Measurements from ENCODE around the gene SNX2.
"Not testable (repeated sequence)": the region's sequence is repeated elsewhere in the genome, so short reads cannot be mapped to it uniquely, and the experiment has no call there.

SNX2 gene, protein sequence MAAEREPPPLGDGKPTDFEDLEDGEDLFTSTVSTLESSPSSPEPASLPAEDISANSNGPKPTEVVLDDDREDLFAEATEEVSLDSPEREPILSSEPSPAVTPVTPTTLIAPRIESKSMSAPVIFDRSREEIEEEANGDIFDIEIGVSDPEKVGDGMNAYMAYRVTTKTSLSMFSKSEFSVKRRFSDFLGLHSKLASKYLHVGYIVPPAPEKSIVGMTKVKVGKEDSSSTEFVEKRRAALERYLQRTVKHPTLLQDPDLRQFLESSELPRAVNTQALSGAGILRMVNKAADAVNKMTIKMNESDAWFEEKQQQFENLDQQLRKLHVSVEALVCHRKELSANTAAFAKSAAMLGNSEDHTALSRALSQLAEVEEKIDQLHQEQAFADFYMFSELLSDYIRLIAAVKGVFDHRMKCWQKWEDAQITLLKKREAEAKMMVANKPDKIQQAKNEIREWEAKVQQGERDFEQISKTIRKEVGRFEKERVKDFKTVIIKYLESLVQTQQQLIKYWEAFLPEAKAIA
- 36.2 to 54.7 reads per million in 2 donors for total RNA-seq

- DNase-seq: peak; percentile 82 to 94 (median 84)
Observed at GRCh38 chr5:122774861-122775549, at the start of gene SNX2. Gene SNX2 (plus strand): TSS chr5:122775080. CDS start chr5:122775104, 24 bp downstream.

- DNase-seq: no peak
Observed at GRCh38 chr5:122727112-122727541, 47.8 kb upstream of the SNX2 start.

GRCh38 chr5:122730037-122730436, 44.8 kb upstream of the SNX2 start:
- DNase-seq: no peak

DNA sequence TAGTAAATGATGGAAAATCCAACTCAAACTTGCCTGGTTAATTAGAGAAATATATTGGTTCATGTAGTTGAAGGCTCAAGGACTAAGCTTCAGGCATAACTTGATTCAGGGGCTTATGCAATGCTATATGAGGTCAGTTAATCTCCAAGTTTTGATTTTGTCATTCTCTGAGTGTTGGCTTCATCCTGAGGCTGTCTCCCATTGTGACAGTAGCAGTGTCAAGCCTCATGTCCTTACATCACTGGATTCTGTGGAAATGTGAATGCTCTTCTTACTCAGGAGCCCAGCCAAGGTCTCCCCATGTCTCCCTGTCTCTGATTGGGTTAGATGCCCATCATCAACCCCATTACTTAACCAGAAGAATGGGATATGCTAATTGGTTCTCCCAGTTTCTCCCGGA, 44.4 kb upstream of the SNX2 start:
- no peak for DNase-seq

DNA sequence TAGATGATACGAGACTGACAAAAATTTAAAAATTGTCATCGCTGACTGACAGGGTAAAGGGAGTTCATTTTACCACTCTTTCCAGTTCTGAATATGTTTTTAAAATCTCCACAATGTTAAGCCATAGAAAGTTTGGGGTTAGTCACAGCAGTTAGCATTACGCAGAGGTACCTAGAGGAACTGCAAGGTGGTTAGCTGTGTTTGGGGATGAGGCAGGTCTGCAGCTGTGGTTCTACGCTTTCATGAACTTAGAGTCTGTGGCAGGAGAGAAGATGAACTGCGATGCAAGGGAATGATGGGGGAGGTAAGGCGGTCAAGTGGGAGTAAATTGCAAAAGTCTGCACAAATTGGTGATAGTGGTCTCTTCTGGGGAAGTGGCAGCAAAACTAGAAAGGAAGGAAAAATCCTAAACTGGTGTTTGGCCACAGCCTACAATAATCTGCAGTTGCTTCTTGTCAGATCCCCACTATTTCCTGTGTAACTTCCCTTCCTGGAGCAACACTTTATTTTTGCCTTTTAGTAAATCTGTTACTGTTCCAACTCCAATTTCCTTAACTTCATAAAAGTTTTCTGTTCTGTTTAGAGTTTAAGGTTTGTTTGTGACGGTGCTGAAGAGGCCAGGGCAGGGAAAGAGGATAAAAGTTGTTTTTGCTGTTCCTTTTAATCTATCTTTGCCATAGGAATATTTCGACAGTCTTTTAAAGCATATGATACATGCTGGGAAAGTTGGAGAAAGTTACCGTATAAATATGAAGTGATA, 38.6 kb upstream of the SNX2 start:
- DNase-seq: no peak

- no peak for DNase-seq
Observed at GRCh38 chr5:122738088-122738487, 36.8 kb upstream of the SNX2 start.

- no peak for DNase-seq
Observed at GRCh38 chr5:122741681-122742080, 33.2 kb upstream of the SNX2 start.

DNA sequence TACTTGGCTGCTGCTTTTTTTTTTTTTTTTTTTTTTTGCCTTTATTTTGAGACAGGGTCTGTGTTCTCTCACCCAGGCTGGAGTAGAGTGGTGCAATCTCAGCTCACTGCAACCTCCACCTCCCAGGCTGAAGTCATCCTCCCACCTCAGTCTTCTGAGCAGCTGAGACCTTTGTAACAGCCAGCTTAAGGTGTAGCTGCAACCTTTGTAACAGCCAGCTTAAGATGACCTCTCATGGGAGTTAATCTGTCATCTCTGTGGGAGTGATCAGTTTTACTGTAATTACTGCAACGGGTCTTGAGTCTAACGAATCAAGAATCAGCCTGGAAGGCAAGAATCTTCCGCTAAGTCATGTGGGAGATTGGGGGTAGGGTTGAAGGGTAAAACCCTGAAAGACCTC, 31.6 kb upstream of the SNX2 start:
- no peak for DNase-seq

GRCh38 chr5:122745597-122745996, 29.3 kb upstream of the SNX2 start:
- DNase-seq: no peak

- DNase-seq: no peak
Observed at GRCh38 chr5:122749886-122750285, 25.0 kb upstream of the SNX2 start.

DNA sequence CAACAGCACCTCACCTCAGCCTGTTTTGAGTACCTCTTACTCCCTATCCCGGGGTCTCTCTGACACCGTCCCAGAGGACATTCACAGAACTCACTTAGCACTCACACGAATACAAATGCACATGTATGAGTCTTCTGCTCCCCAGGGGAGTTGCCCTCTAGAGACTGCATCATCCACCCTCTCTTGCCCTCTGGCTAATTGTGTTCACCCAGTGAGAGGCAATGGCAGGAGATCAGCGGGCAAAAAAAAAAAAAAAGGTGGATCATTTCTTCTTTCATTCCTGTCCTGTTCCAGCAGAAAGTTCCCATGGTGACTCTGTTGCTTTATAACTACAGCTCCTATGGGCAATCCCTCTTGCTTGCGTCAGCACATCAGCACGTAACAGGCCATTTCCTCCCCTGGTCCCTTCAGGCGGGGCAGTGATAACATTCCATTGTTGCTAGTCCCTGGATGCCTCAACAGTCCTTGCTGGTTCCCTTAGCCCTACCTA, 23.5 kb upstream of the SNX2 start:
- DNase-seq: no peak

DNA sequence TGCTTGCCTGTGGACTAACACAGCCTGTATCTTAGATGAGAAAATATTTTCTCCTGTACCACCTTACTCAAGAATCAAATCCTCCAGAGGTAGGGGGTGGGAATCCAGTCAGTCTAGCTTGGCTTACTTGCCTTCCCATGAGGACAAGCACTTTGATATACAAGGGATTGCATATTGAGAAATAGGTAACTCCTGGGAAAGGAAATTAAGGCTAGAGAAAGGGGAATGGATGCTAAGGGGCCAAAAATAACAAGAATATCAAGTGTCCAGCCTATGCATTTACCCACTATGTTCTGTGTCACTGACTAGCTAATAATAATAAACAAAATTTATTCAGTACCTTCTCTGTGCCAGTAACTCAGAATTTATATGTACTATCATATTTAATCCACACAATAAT, 21.4 kb upstream of the SNX2 start:
- DNase-seq: no peak

DNA sequence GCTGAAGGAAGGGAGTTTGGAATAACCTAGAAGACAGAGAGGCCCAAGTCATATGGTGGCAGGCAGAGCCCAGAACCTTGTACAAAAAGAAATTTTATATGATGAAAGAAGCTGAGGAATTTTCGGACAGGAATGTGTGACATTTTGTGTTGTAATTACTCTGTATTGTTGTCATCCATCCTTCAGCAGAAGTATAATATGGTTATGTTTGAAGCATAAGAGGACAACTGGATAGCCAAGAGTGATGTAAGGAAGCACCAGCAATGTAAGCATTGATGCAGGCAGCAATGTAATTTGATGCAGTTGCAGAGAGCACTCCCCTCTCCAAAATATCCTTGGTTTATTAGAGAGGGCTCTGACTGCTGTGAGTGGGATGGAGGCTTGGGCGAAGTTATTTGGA, 19.1 kb upstream of the SNX2 start:
- no peak for DNase-seq

DNA sequence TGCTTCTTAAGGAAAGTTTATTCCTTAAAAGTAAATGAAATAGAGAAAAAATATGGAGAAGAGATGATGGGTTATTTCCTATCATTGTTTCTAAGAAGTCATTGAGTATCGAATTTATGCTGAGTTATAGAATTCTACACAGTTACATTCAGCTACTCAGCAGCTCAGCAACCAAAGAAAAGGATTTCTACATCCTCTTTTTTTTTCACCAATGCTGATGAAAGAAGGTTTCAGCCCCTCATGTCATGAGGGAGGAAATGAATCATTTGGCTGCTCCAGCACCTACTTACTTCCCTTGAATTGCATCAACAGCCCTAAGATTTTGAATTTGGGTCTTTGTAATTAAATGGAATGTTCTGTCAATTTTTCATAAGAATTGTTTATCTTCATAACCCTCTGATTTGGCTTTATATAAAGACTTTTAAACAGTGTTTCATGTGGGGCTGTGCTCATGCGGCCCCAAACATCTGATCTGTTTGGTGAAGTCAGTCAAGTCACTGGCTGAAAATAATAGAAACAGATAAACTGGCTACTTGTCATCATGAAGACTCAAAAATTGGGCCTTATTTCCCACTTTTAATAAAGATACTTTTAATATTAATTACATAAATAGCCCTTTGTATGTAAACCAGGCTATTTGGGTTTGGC, 18.5 kb upstream of the SNX2 start:
- DNase-seq: peak in 1 of 5 experiments; percentile 7

DNA sequence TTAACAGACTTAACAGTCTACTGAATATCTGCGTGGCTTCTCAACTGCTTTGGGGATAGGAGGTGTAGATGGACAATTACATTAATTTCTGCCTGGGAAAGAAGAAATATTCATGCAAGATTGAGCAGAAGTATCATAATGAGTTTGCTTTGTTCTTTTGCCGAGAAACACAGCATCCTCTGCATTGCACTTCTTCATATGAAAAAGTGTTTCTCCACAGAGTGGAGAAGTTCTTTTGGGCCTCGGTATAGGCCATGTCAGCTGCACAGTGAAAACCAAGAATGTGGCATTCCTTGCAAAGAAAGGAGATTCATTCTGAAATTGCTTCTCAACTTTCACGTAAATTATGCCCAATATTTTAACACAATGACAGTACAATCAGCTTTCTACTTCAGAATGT, 17.6 kb upstream of the SNX2 start:
- DNase-seq: no peak

GRCh38 chr5:122759241-122760070, 15.4 kb upstream of the SNX2 start:
- no peak for DNase-seq

- no peak for DNase-seq
Observed at GRCh38 chr5:122760236-122760635, 14.6 kb upstream of the SNX2 start.

DNA sequence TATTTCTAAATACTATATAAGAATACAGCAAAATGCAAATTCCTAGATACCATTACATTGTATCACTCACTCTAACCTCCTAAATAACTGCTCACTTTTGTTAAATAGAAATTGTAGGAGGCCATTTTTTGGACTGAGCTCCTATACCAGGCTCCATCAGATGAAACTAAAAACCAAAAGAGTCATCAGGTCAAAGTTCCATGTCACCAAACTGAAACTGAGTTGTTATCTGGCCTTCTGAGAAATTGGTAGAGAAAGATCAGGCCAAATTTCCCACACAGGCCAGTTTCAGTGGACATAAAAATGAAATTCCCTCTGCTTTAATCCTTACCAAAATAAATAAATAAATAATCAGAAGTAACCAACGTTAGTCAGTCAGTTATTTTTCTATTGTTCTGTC, 13.8 kb upstream of the SNX2 start:
- no peak for DNase-seq

DNA sequence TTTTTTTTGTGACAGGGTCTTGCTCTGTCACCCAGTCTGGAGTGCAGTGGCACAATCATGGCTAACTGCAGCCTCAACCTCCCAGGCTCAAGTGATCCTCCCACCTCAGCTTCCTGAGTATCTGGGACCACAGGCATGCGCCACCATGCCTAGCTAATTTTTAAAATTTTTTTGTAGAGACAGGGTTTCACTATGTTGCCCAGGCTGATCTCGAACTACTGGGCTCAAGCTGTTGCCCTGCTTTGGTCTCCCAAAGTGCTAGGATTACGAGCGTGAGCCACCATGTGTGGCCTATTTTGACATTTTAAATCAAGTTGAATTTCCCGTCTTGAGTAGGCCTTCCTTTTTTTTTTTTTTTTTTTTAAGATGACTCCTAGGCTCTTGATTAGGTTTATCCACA, 13.0 kb upstream of the SNX2 start:
- not testable (repeated sequence) for DNase-seq

DNA sequence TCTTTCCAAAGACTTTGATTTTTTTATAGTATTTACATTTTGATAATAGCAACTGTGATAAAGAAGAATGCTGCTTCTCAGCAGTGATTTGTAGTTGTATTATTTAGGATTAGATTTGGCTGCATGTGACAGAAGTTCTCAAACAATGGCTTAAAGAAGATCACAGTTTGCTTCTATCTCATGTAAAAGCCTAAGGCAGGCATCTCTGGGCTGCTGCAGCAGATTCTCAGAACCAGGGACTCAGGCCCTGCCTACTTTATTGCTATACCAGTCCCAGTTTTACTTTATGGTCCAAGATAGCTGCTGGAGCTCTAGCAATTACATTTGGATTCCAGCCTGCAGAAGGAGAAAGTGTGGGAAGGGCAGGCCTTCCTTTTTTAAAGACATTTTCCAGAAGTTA, 8.8 kb upstream of the SNX2 start:
- DNase-seq: no peak

- no peak for DNase-seq
Observed at GRCh38 chr5:122770477-122770876, 4.4 kb upstream of the SNX2 start.

DNA sequence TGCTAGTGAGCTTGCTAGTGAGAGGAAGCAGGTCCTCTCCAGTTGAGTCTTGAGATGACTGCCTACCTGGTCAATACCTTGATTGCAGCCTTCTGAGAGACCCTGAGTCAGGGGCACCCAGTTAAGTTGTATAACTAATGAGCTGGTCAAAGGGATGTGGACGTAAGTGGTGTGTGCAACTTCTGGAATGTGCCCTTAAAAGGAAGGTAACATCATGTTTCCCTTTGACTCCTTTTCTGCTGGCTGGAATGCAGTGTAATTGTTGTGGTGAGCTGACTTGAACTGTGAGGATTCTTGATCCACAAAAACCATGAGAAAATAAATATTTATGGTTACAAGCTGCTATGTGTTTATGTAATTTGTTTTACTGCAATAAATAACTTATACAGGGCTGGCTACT, 2.4 kb upstream of the SNX2 start:
- DNase-seq: no peak
